ENCODE measurements around the gene BID. TPM values are rescaled to one million over a fixed set of nuclear protein-coding genes. Genes with fewer than 3 reads are reported as not detected.

BID gene
- total and polyA plus RNA-seq, 2 of the 8 experiments (the other 6 are each of a cell fraction or from before 2014, with no cell fraction given), result 39.3 to 114 TPM

DNA sequence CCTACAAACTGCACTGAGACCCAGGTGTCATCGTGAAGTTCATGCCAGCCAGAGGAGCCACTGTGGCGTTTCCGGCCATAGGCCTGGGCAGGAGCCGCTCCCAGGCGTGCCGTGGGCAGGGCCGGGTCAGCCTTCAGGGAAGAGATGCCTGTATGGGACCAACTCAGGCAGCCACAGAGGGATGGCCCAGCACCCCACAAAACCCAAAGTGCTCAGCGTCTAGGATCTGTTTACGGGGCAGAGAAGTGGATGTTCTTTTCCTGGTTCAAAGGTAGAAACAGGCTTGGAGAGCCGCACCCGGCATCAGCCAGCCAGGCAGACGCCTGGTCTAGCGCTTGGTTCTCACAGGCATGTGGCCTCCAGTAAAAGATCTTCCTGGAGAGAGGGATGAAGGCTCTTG, 8.4 kb upstream of the BID start:
- Histone ChIP-seq H3K4ac (replicated peaks; ENCODE audit: insufficient read length, low read depth, low read length) (no peak overlapping the region), H3K14ac (ENCODE audit: insufficient read length) (no peak overlapping the region), H2BK20ac (ENCODE audit: low read length) (no peak overlapping the region), H3K79me1 (ENCODE audit: low read depth, low read length) (no peaks in the 10 kb centered on the region; the same call in 1 of the 2 replicates), H2AFZ (ENCODE audit: low read length) (no peak overlapping the region), H4K91ac (replicated peaks; ENCODE audit: insufficient read length, low read length) (no peak overlapping the region), H4K20me1 (replicated peaks in 1 of 2; ENCODE audit: control insufficient read depth in 1 of 2, insufficient read depth in 2 of 2, low read length in 2 of 2) (no peaks in the 10 kb centered on the region), H3K9ac (replicated peaks in 1 of 4; ENCODE audit: extremely low read depth in 1 of 4, low read depth in 3 of 4, low read length in 3 of 4) (no peak overlapping the region), H3K4me1 (replicated peaks in 1 of 4; ENCODE audit: control insufficient read depth in 3 of 4, insufficient read depth in 4 of 4, low read length in 3 of 4) (peaks cover 0 to 12% (median 4%) of the 10 kb centered on the region in 4 experiments; a peak in 1 of 7 replicates), H3K56ac (replicated peaks; ENCODE audit: insufficient read length, low read depth, low read length) (no peak overlapping the region), H3K23ac (ENCODE audit: insufficient read length) (no peak overlapping the region), H4K5ac (ENCODE audit: insufficient read length, low read depth, low read length) (no peak overlapping the region), H2BK15ac (ENCODE audit: low read length) (0 out of 2 replicates have a peak overlapping the region, but pooled peaks have one; percentile 46), H2BK120ac (replicated peaks; ENCODE audit: low read depth, low read length) (no peak overlapping the region), H3K36me3 (ENCODE audit: control insufficient read depth in 2 of 4, insufficient read depth in 4 of 4, low read length in 3 of 4) (no peaks in the 10 kb centered on the region), H3K18ac (ENCODE audit: extremely low read depth, low read length) (no peak overlapping the region), H2BK5ac (ENCODE audit: low read depth, low read length) (no peak overlapping the region), H3K4me3 (ENCODE audit: extremely low read depth in 1 of 4, insufficient read depth in 2 of 4, low read depth in 3 of 4, low read length in 4 of 4) (no peak overlapping the region), H3K23me2 (ENCODE audit: low read depth, low read length) (no peaks in the 10 kb centered on the region), H3K27ac (ENCODE audit: low read depth, low read length) (no peak overlapping the region), H2BK12ac (ENCODE audit: low read depth, low read length) (no peak overlapping the region), H3K4me2 (ENCODE audit: insufficient read depth in 1 of 2, low read depth in 2 of 2, low read length in 2 of 2) (no peak overlapping the region), H4K8ac (ENCODE audit: extremely low read depth, insufficient read depth, low read length) (no peak overlapping the region), H2AK5ac (ENCODE audit: low read depth, low read length) (peak overlapping the region; percentile 20; the same call in 1 of the 2 replicates), H3K79me2 (ENCODE audit: control insufficient read depth in 1 of 2, insufficient read depth in 2 of 2, low read length in 2 of 2) (no peaks in the 10 kb centered on the region), H3K9me3 (ENCODE audit: insufficient read depth in 2 of 2, low read depth in 1 of 2, low read length in 1 of 2) (no peaks in the 10 kb centered on the region), H3K27me3 (replicated peaks in 1 of 4; ENCODE audit: control insufficient read depth in 3 of 4, extremely low read depth in 1 of 4, insufficient read depth in 3 of 4, low read length in 3 of 4) (no peaks in the 10 kb centered on the region)
- no peak for DNase-seq (ENCODE audit: low read depth in 1 of 2, low spot score in 2 of 2)
- ChIA-PET CTCF (ENCODE audit: partially characterized antibody) (interaction anchor here (0.6 to 10.7 kb wide), 6 partner anchors 9 to 1708 kb away, joined by 3 to 174 read pairs (median 30); partner anchors contain the start of gene BID), POLR2A (ENCODE audit: partially characterized antibody) (interaction anchor here (1.1 to 6.3 kb wide), 2 partner anchors 9 kb away, joined by 4 to 38 read pairs; partner anchors contain the start of gene BID)
- 97% methylated on average over 13 of the region's 13 CpGs; no CpG with 5 or more reads in 1 of the 2 experiments for WGBS, 2 experiments (ENCODE audit: extremely low coverage in 1 of 2, insufficient coverage in 1 of 2, insufficient read length in 1 of 2, insufficient replicate concordance in 2 of 2, low coverage in 1 of 2, low lambda C conversion rate in 2 of 2, missing lambda C conversion rate in 1 of 2)
- FAIRE-seq, result no peak
- TF ChIP-seq SP1 (IDR thresholded peaks at IDR 0.05; ENCODE audit: low read depth, low read length) (no peak), EGR1 (IDR thresholded peaks at IDR 0.05; ENCODE audit: borderline replicate concordance, low read depth, low read length) (no peak), POU5F1 (IDR thresholded peaks at IDR 0.05; ENCODE audit: low read depth, low read length) (no peak), PHF8 (conservative IDR thresholded peaks at IDR 0.05; ENCODE audit: low read depth, low read length) (no peak), RAD21 (IDR thresholded peaks at IDR 0.05 in 1 of 2, conservative IDR thresholded peaks at IDR 0.05 in 1 of 2; ENCODE audit: low read depth in 2 of 2, low read length in 2 of 2) (no peak), CBX5 (IDR thresholded peaks at IDR 0.05; ENCODE audit: low read depth, low read length) (no peak), TAF1 (IDR thresholded peaks at IDR 0.05; ENCODE audit: low read depth, low read length) (no peak), BACH1 (IDR thresholded peaks at IDR 0.05; ENCODE audit: low read length) (no peak), CTBP2 (IDR thresholded peaks at IDR 0.05; ENCODE audit: borderline replicate concordance, insufficient read depth, insufficient read length, low read length) (no peak), JUN (IDR thresholded peaks at IDR 0.05; ENCODE audit: low read depth, low read length) (no peak), RBBP5 (IDR thresholded peaks at IDR 0.05; ENCODE audit: borderline replicate concordance, low read depth, low read length) (no peak), BRCA1 (IDR thresholded peaks at IDR 0.05; ENCODE audit: low read depth, low read length) (no peak)
- TF ChIP-seq, protein P1, sequence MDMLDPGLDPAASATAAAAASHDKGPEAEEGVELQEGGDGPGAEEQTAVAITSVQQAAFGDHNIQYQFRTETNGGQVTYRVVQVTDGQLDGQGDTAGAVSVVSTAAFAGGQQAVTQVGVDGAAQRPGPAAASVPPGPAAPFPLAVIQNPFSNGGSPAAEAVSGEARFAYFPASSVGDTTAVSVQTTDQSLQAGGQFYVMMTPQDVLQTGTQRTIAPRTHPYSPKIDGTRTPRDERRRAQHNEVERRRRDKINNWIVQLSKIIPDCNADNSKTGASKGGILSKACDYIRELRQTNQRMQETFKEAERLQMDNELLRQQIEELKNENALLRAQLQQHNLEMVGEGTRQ (IDR thresholded peaks at IDR 0.05; ENCODE audit: low read length), result no peak
